IMR-90 (cell line): ENCODE results near the gene CIB1.

Source experiments
- CTCF ChIP-seq: conservative IDR thresholded peaks from 2 replicates; pipeline ENCODE4 v1.5.1; 2012; ENCODE audit warnings: mild to moderate bottlenecking, low read depth, low read length, improper control_type of control experiment
- FOS ChIP-seq: fragments of 150-350 bp; IDR thresholded peaks from 2 replicates; pipeline ENCODE4 v1.6.1; 2016; ENCODE audit warnings: low read depth, low read length
- MAZ ChIP-seq: IDR thresholded peaks from 2 replicates; pipeline ENCODE4 v1.6.1; 2012; ENCODE audit warnings: low read depth, mild to moderate bottlenecking, low read length, improper control_type of control experiment, moderate library complexity, borderline replicate concordance
- RAD21 ChIP-seq: IDR thresholded peaks from 2 replicates; pipeline ENCODE4 v1.6.1; 2012; ENCODE audit warnings: low read length, improper control_type of control experiment
- SMC3 ChIP-seq: fragments of 150-350 bp; IDR thresholded peaks from 2 replicates; pipeline ENCODE4 v1.6.1; 2016; ENCODE audit warnings: low read depth, mild to moderate bottlenecking, antibody characterized with exemption, low read length, moderate library complexity

- TF ChIP-seq CTCF (no peak), RAD21 (no peak), FOS (no peak), SMC3 (no peak), MAZ (no peak)
Measured at GRCh38 chr15:90239371-90239770, 5.6 kb upstream of the CIB1 start.
